Naive B cell (primary cell): ENCODE measurements around the gene RAPH1. TPM values are rescaled to one million over a fixed set of nuclear protein-coding genes. Genes with fewer than 3 reads are reported as not detected.
A peak's percentile ranks its signal among the peaks of the same experiment; 100 is the strongest.

Source experiments
- ATAC-seq, 2 donors: fragments of 150-1000 bp; cut with Tn5 transposase; 2 replicates each; pipeline ENCODE4 v1.10.0; 2021; ENCODE audit warnings: low read depth in 2 of 2, mild to moderate bottlenecking in 2 of 2, moderate library complexity in 2 of 2
- DNase-seq: peaks from one replicate; pipeline ENCODE4 v3.0.0; 2022
- H3K27ac Mint-ChIP-seq, 6 donors: one replicate each; pipeline ENCODE4 v1.8.0; 2020 to 2022; ENCODE audit warnings: mild to moderate bottlenecking in 6 of 6, mixed read lengths in 6 of 6, moderate library complexity in 5 of 6, inconsistent platforms in 2 of 6
- H3K27me3 Mint-ChIP-seq, 3 donors: one replicate each; pipeline ENCODE4 v1.8.0; 2021 to 2022; ENCODE audit warnings: mixed read lengths in 3 of 3, mild to moderate bottlenecking in 1 of 3
- H3K36me3 Mint-ChIP-seq, 2 donors: one replicate each; pipeline ENCODE4 v1.8.0; 2020 to 2022; ENCODE audit warnings: mixed read lengths in 2 of 2, inconsistent platforms in 1 of 2, mild to moderate bottlenecking in 1 of 2
- H3K4me1 Mint-ChIP-seq, 3 donors: one replicate each; pipeline ENCODE4 v1.8.0; 2020 to 2022; ENCODE audit warnings: mixed read lengths in 3 of 3, inconsistent platforms in 1 of 3, mild to moderate bottlenecking in 1 of 3, moderate library complexity in 1 of 3
- H3K4me3 Mint-ChIP-seq, 8 donors: one replicate each; pipeline ENCODE4 v1.8.0; 2020 to 2022; ENCODE audit warnings: mild to moderate bottlenecking in 8 of 8, mixed read lengths in 8 of 8, moderate library complexity in 8 of 8, inconsistent platforms in 2 of 8
- H3K9me3 Mint-ChIP-seq, 7 donors: one replicate each; pipeline ENCODE4 v1.8.0; 2020 to 2022; ENCODE audit warnings: mixed read lengths in 7 of 7, mild to moderate bottlenecking in 5 of 7, inconsistent platforms in 2 of 7, moderate library complexity in 1 of 7
- polyA plus RNA-seq, 6 donors: library from polyadenylated mRNA; unstranded; fragments of 300-500 nt; fragmentation: Illumina TruSeq; gene quantifications; one replicate each; pipeline ENCODE4 v1.2.3, GENCODE V29; 2021; ENCODE audit warnings: low read depth in 6 of 6

Gene RAPH1
- polyA plus RNA-seq, 6 donors from 2014 or later = not detected

- peaks cover 0 to 5% (median 0%) of the 10 kb centered on the region in 7 donors for H3K9me3 Mint-ChIP-seq
- H3K27me3 Mint-ChIP-seq = peaks cover 7 to 15% (median 10%) of the 10 kb centered on the region in 3 donors
- H3K27ac Mint-ChIP-seq = no peak overlapping the region
- no peak for ATAC-seq
- DNase-seq = no peak
- H3K36me3 Mint-ChIP-seq = no peaks in the 10 kb centered on the region
- H3K4me1 Mint-ChIP-seq = peaks cover 5 to 7% (median 6%) of the 10 kb centered on the region in 3 donors
- H3K4me3 Mint-ChIP-seq = no peak overlapping the region
Measured at GRCh38 chr2:203498161-203498560, 36.9 kb downstream of the RAPH1 start.

GRCh38 chr2:203492965-203493364 lies 42.1 kb downstream of the RAPH1 start:
- no peaks in the 10 kb centered on the region for H3K4me1 Mint-ChIP-seq
- H3K4me3 Mint-ChIP-seq = no peak overlapping the region
- ATAC-seq (no peak), DNase-seq (no peak)
- no peaks in the 10 kb centered on the region for H3K9me3 Mint-ChIP-seq
- H3K36me3 Mint-ChIP-seq = no peaks in the 10 kb centered on the region
- H3K27me3 Mint-ChIP-seq = peaks cover 7 to 17% (median 8%) of the 10 kb centered on the region in 3 donors
- no peak overlapping the region for H3K27ac Mint-ChIP-seq

GRCh38 chr2:203490391-203490790 lies 44.7 kb downstream of the RAPH1 start:
- H3K4me3 Mint-ChIP-seq = no peak overlapping the region
- no peak overlapping the region for H3K27ac Mint-ChIP-seq
- H3K27me3 Mint-ChIP-seq = peaks cover 8 to 11% (median 10%) of the 10 kb centered on the region in 3 donors
- H3K4me1 Mint-ChIP-seq = no peaks in the 10 kb centered on the region
- H3K36me3 Mint-ChIP-seq = no peaks in the 10 kb centered on the region
- DNase-seq (no peak), ATAC-seq (no peak)
- H3K9me3 Mint-ChIP-seq = no peaks in the 10 kb centered on the region

GRCh38 chr2:203489531-203489930 lies 45.6 kb downstream of the RAPH1 start:
- H3K27ac Mint-ChIP-seq = no peak overlapping the region
- DNase-seq = no peak
- no peak for ATAC-seq
- no peak overlapping the region for H3K4me3 Mint-ChIP-seq
- H3K27me3 Mint-ChIP-seq = peaks cover 7 to 11% (median 8%) of the 10 kb centered on the region in 3 donors
- no peaks in the 10 kb centered on the region for H3K36me3 Mint-ChIP-seq
- no peaks in the 10 kb centered on the region for H3K9me3 Mint-ChIP-seq
- no peaks in the 10 kb centered on the region for H3K4me1 Mint-ChIP-seq

GRCh38 chr2:203484266-203485112 lies 50.6 kb downstream of the RAPH1 start:
- no peak for ATAC-seq
- H3K36me3 Mint-ChIP-seq = no peaks in the 10 kb centered on the region
- H3K27ac Mint-ChIP-seq = peak overlapping the region in 1 of 6 donors; percentile 15

GRCh38 chr2:203480623-203481022 lies 54.5 kb downstream of the RAPH1 start:
- H3K4me3 Mint-ChIP-seq = no peak overlapping the region
- DNase-seq (no peak), ATAC-seq (no peak)
- H3K27ac Mint-ChIP-seq = no peak overlapping the region
- H3K4me1 Mint-ChIP-seq = no peaks in the 10 kb centered on the region
- no peaks in the 10 kb centered on the region for H3K9me3 Mint-ChIP-seq
- peaks cover 0 to 14% (median 0%) of the 10 kb centered on the region in 3 donors for H3K27me3 Mint-ChIP-seq
- no peaks in the 10 kb centered on the region for H3K36me3 Mint-ChIP-seq

More at GRCh38 chr2:203484266-203485112, 50.6 kb downstream of the RAPH1 start:
- H3K4me1 Mint-ChIP-seq = no peaks in the 10 kb centered on the region
- no peaks in the 10 kb centered on the region for H3K9me3 Mint-ChIP-seq
- no peak for DNase-seq
- peaks cover 0 to 17% (median 0%) of the 10 kb centered on the region in 3 donors for H3K27me3 Mint-ChIP-seq
- H3K4me3 Mint-ChIP-seq = no peak overlapping the region

- Mint-ChIP-seq H3K9me3 (no peaks in the 10 kb centered on the region), H3K4me1 (no peaks in the 10 kb centered on the region), H3K4me3 (no peak overlapping the region), H3K27ac (no peak overlapping the region), H3K36me3 (no peaks in the 10 kb centered on the region), H3K27me3 (peaks cover 0 to 5% (median 0%) of the 10 kb centered on the region in 3 donors)
- ATAC-seq (no peak), DNase-seq (no peak)
Measured at GRCh38 chr2:203476881-203477280, 58.2 kb downstream of the RAPH1 start.

- ATAC-seq (no peak), DNase-seq (no peak)
- Mint-ChIP-seq H3K4me3 (no peak overlapping the region), H3K9me3 (no peaks in the 10 kb centered on the region), H3K27ac (peak overlapping the region in 1 of 6 donors; percentile 46), H3K36me3 (no peaks in the 10 kb centered on the region), H3K4me1 (no peaks in the 10 kb centered on the region), H3K27me3 (peaks cover 5 to 12% (median 11%) of the 10 kb centered on the region in 3 donors)
Measured at GRCh38 chr2:203471323-203471722, 63.8 kb downstream of the RAPH1 start.

GRCh38 chr2:203470371-203470770 lies 64.7 kb downstream of the RAPH1 start:
- H3K36me3 Mint-ChIP-seq = no peaks in the 10 kb centered on the region
- DNase-seq = no peak
- H3K27ac Mint-ChIP-seq = no peak overlapping the region
- H3K27me3 Mint-ChIP-seq = peaks cover 8 to 17% (median 14%) of the 10 kb centered on the region in 3 donors
- no peaks in the 10 kb centered on the region for H3K4me1 Mint-ChIP-seq
- ATAC-seq = no peak
- no peaks in the 10 kb centered on the region for H3K9me3 Mint-ChIP-seq
- H3K4me3 Mint-ChIP-seq = no peak overlapping the region

- no peak for ATAC-seq
- H3K4me3 Mint-ChIP-seq = no peak overlapping the region
Measured at GRCh38 chr2:203469546-203469945, 65.6 kb downstream of the RAPH1 start.

GRCh38 chr2:203463266-203463678 lies 71.8 kb downstream of the RAPH1 start:
- Mint-ChIP-seq H3K27ac (no peak overlapping the region), H3K4me1 (no peaks in the 10 kb centered on the region), H3K4me3 (no peak overlapping the region), H3K36me3 (no peaks in the 10 kb centered on the region), H3K9me3 (no peaks in the 10 kb centered on the region), H3K27me3 (peaks cover 13 to 17% (median 16%) of the 10 kb centered on the region in 3 donors)
- DNase-seq = no peak
- no peak for ATAC-seq

More at GRCh38 chr2:203469546-203469945, 65.6 kb downstream of the RAPH1 start:
- no peaks in the 10 kb centered on the region for H3K4me1 Mint-ChIP-seq
- H3K9me3 Mint-ChIP-seq = no peaks in the 10 kb centered on the region
- H3K36me3 Mint-ChIP-seq = no peaks in the 10 kb centered on the region
- peaks cover 12 to 23% (median 21%) of the 10 kb centered on the region in 3 donors for H3K27me3 Mint-ChIP-seq
- no peak overlapping the region for H3K27ac Mint-ChIP-seq
- DNase-seq = no peak

GRCh38 chr2:203462308-203462707 lies 72.8 kb downstream of the RAPH1 start:
- H3K4me1 Mint-ChIP-seq = no peaks in the 10 kb centered on the region
- H3K27ac Mint-ChIP-seq = no peak overlapping the region
- H3K36me3 Mint-ChIP-seq = no peaks in the 10 kb centered on the region
- H3K27me3 Mint-ChIP-seq = peaks cover 10 to 16% (median 16%) of the 10 kb centered on the region in 3 donors
- DNase-seq (no peak), ATAC-seq (no peak)
- no peak overlapping the region for H3K4me3 Mint-ChIP-seq
- no peaks in the 10 kb centered on the region for H3K9me3 Mint-ChIP-seq

GRCh38 chr2:203461746-203462145 lies 73.4 kb downstream of the RAPH1 start:
- ATAC-seq = no peak
- DNase-seq = no peak
- Mint-ChIP-seq H3K9me3 (no peaks in the 10 kb centered on the region), H3K4me1 (no peaks in the 10 kb centered on the region), H3K4me3 (no peak overlapping the region), H3K27me3 (peaks cover 10 to 16% (median 15%) of the 10 kb centered on the region in 3 donors), H3K36me3 (no peaks in the 10 kb centered on the region), H3K27ac (no peak overlapping the region)

- DNase-seq = no peak
- no peaks in the 10 kb centered on the region for H3K9me3 Mint-ChIP-seq
- H3K27me3 Mint-ChIP-seq = no peaks in the 10 kb centered on the region
- H3K36me3 Mint-ChIP-seq = no peaks in the 10 kb centered on the region
- H3K27ac Mint-ChIP-seq = no peak overlapping the region
- no peaks in the 10 kb centered on the region for H3K4me1 Mint-ChIP-seq
- H3K4me3 Mint-ChIP-seq = no peak overlapping the region
- no peak for ATAC-seq
Measured at GRCh38 chr2:203455209-203455608, 79.9 kb downstream of the RAPH1 start.
